Gastroesophageal sphincter (tissue), 3 donors: ENCODE measurements around the gene COL20A1.

ENCODE experiments used
- CTCF ChIP-seq, 4 experiments: fragments of 200-600 bp in 2 of 4; fragments of 450-650 bp in 2 of 4; sonication (generic) in 1 of 4; IDR thresholded peaks; one replicate each; pipeline ENCODE4 v1.5.1; 2017 to 2019; ENCODE audit warnings: antibody characterized with exemption in 4 of 4, mild to moderate bottlenecking in 2 of 4, moderate library complexity in 2 of 4
- EP300 ChIP-seq: sonication (generic); formaldehyde crosslinking; IDR thresholded peaks from one replicate; pipeline ENCODE4 v1.6.1; 2017; ENCODE audit warnings: antibody characterized with exemption, mild to moderate bottlenecking
- POLR2AphosphoS5 ChIP-seq: sonication (generic); formaldehyde crosslinking; IDR thresholded peaks from one replicate; pipeline ENCODE4 v1.6.1; 2017; ENCODE audit warnings: antibody characterized with exemption

- TF ChIP-seq CTCF (IDR thresholded peaks at IDR 0.05), result no peak
- no peak for TF ChIP-seq POLR2AphosphoS5
- no peak for TF ChIP-seq EP300
Observed at GRCh38 chr20:63377951-63378381, 85.0 kb downstream of the COL20A1 start.
